PC-9 (cell line): ENCODE measurements around the gene BARHL1. TPM values are rescaled to one million over a fixed set of nuclear protein-coding genes. Genes with fewer than 3 reads are reported as not detected.

Source experiments
- BruUV-seq: library from RNA; stranded (reverse); fragments of 400-500 nt; replicated peaks from 2 replicates; lab custom pipeline; 2021; lab: Mats Ljungman, UMichigan
- CTCF ChIA-PET: fragments of 300-600 bp; sonication (Branson Sonifier 250); formaldehyde crosslinking; loops from one replicate; lab custom pipeline; 2022; ENCODE audit warnings: antibody characterized with exemption; lab: Charles Lee
- POLR2A ChIA-PET: fragments of 300-600 bp; sonication (Branson Sonifier 250); formaldehyde crosslinking; loops from one replicate; lab custom pipeline; 2022; ENCODE audit warnings: antibody characterized with exemption; ENCODE audit not compliant: unreplicated experiment; lab: Charles Lee
- DNase-seq, 2 experiments: peaks; one replicate each; pipeline versions ENCODE4 v3.0.0 to v3.0.0-alpha.2; 2015 to 2022; ENCODE audit warnings: mixed read lengths in 1 of 2
- H2AFZ ChIP-seq: fragments of 200-600 bp; sonication (generic); 2 replicates; pipeline ENCODE4 v1.8.1; 2017; ENCODE audit warnings: antibody characterized with exemption
- H3F3A ChIP-seq: fragments of 200-600 bp; sonication (generic); 2 replicates; pipeline ENCODE4 v1.8.1; 2017; ENCODE audit warnings: antibody characterized with exemption, mild to moderate bottlenecking, low read depth; ENCODE audit not compliant: insufficient read depth
- H3K27ac ChIP-seq: fragments of 200-600 bp; sonication (generic); 2 replicates; pipeline ENCODE4 v1.6.1; 2016; ENCODE audit warnings: mixed run types
- H3K27me3 ChIP-seq: fragments of 200-600 bp; sonication (generic); 2 replicates; pipeline ENCODE4 v1.6.1; 2016; ENCODE audit warnings: low read depth, mixed run types; ENCODE audit not compliant: insufficient read depth
- H3K36me3 ChIP-seq: fragments of 200-600 bp; sonication (generic); 2 replicates; pipeline ENCODE4 v1.6.1; 2016; ENCODE audit warnings: low read depth, mixed run types
- H3K4me1 ChIP-seq: fragments of 200-600 bp; sonication (generic); replicated peaks from 2 replicates; pipeline ENCODE4 v1.6.1; 2016; ENCODE audit warnings: mixed run types; ENCODE audit not compliant: insufficient read depth
- H3K4me2 ChIP-seq: fragments of 200-600 bp; sonication (generic); 2 replicates; pipeline ENCODE4 v1.6.1; 2017; ENCODE audit warnings: mixed run types
- H3K4me3 ChIP-seq: fragments of 200-600 bp; sonication (generic); 2 replicates; pipeline ENCODE4 v1.6.1; 2016; ENCODE audit warnings: mixed run types
- H3K79me2 ChIP-seq: fragments of 200-600 bp; sonication (generic); 2 replicates; pipeline ENCODE4 v1.6.1; 2017; ENCODE audit warnings: low read depth, mixed run types
- H3K9me2 ChIP-seq: fragments of 200-600 bp; sonication (generic); 2 replicates; pipeline ENCODE4 v1.8.1; 2017; ENCODE audit warnings: mild to moderate bottlenecking; ENCODE audit not compliant: insufficient read depth
- H3K9me3 ChIP-seq: fragments of 200-600 bp; sonication (generic); 2 replicates; pipeline ENCODE4 v1.8.1; 2016; ENCODE audit warnings: low read depth; ENCODE audit not compliant: insufficient read depth
- H4K20me1 ChIP-seq: fragments of 200-600 bp; sonication (generic); 2 replicates; pipeline ENCODE4 v1.8.1; 2017; ENCODE audit not compliant: insufficient read depth
- CTCF ChIP-seq: fragments of 200-600 bp; sonication (generic); conservative IDR thresholded peaks from 2 replicates; pipeline ENCODE4 v1.6.1; 2017; ENCODE audit warnings: mixed run types, antibody characterized with exemption, mild to moderate bottlenecking, moderate library complexity
- EZH2 ChIP-seq: fragments of 200-600 bp; sonication (generic); IDR thresholded peaks from 2 replicates; pipeline ENCODE4 v1.8.0; 2017; ENCODE audit warnings: antibody characterized with exemption, low read depth
- intact Hi-C: fragments of 100-400 bp; cut with micrococcal nuclease; formaldehyde crosslinking; loops from one replicate; pipeline ENCODE4 v1.10.0; 2022; ENCODE audit not compliant: unreplicated experiment
- total RNA-seq: library from RNA; stranded (reverse); gene quantifications from 2 replicates; pipeline ENCODE4 v1.2.3, GENCODE V29; 2021

BARHL1 gene
- total RNA-seq, 1 experiment from 2014 or later = not detected

GRCh38 chr9:132547052-132547431 lies 35.4 kb upstream of the BARHL1 start:
- TF ChIP-seq CTCF = no peak
- TF ChIP-seq EZH2 = no peak
- BruUV-seq = no TSS peak
- H3K4me3 ChIP-seq = no peak overlapping the region
- no peaks in the 10 kb centered on the region for H3K36me3 ChIP-seq
- H3K27me3 ChIP-seq = peaks cover 91% of the 10 kb centered on the region
- no peaks in the 10 kb centered on the region for H3K79me2 ChIP-seq
- DNase-seq = no peak
- H3K4me2 ChIP-seq = no peak overlapping the region
- no peak overlapping the region for H2AFZ ChIP-seq
- no peaks in the 10 kb centered on the region for H4K20me1 ChIP-seq
- H3K9me3 ChIP-seq = no peaks in the 10 kb centered on the region
- CTCF ChIA-PET = no interaction called here
- no peaks in the 10 kb centered on the region for H3K9me2 ChIP-seq
- POLR2A ChIA-PET = no interaction called here
- H3K4me1 ChIP-seq = 0 out of 2 replicates have a peak, but pooled peaks cover 5% of the 10 kb centered on the region
- intact Hi-C loops = no loop called here
- no peak overlapping the region for H3K27ac ChIP-seq
- no peaks in the 10 kb centered on the region for H3F3A ChIP-seq

- Histone ChIP-seq H3K79me2 (no peaks in the 10 kb centered on the region), H3K36me3 (no peaks in the 10 kb centered on the region), H3K27me3 (peaks cover 91% of the 10 kb centered on the region), H3K4me1 (0 out of 2 replicates have a peak, but pooled peaks cover 5% of the 10 kb centered on the region), H3K9me3 (no peaks in the 10 kb centered on the region), H2AFZ (no peak overlapping the region), H3K9me2 (no peaks in the 10 kb centered on the region), H3K4me3 (no peak overlapping the region), H3F3A (no peaks in the 10 kb centered on the region), H3K4me2 (no peak overlapping the region), H4K20me1 (no peaks in the 10 kb centered on the region), H3K27ac (no peak overlapping the region)
- intact Hi-C loops = no loop called here
- CTCF ChIA-PET = no interaction called here
- POLR2A ChIA-PET = no interaction called here
- TF ChIP-seq EZH2 (no peak), CTCF (no peak)
- no TSS peak for BruUV-seq
- no peak for DNase-seq
These were observed 35.0 kb upstream of the BARHL1 start for GRCh38 chr9:132547436-132547835.

GRCh38 chr9:132547976-132548730 lies 34.3 kb upstream of the BARHL1 start:
- Histone ChIP-seq H3K4me3 (no peak overlapping the region), H3K9me3 (no peaks in the 10 kb centered on the region), H3F3A (no peaks in the 10 kb centered on the region), H3K27ac (no peak overlapping the region), H3K9me2 (no peaks in the 10 kb centered on the region), H3K4me2 (no peak overlapping the region), H3K4me1 (0 out of 2 replicates have a peak, but pooled peaks cover 5% of the 10 kb centered on the region), H4K20me1 (no peaks in the 10 kb centered on the region), H3K36me3 (no peaks in the 10 kb centered on the region), H3K79me2 (no peaks in the 10 kb centered on the region), H2AFZ (no peak overlapping the region), H3K27me3 (peaks cover 91% of the 10 kb centered on the region)
- TF ChIP-seq CTCF = no peak
- POLR2A ChIA-PET = no interaction called here
- DNase-seq = no peak
- BruUV-seq = no TSS peak
- CTCF ChIA-PET = no interaction called here
- intact Hi-C loops = no loop called here
